ENCODE results near the gene CLPTM1. TPM values are rescaled to one million over a fixed set of nuclear protein-coding genes. Genes with fewer than 3 reads are reported as not detected.

The CLPTM1 gene
- total RNA-seq, 1 experiment from 2014 or later = 102 TPM

GRCh38 chr19:44930088-44930487, 25.1 kb upstream of the CLPTM1 start:
- intact Hi-C loops (cut with micrococcal nuclease) = no loop called here
- RAD21 ChIA-PET (ENCODE audit: low non-redundant PET in 1 of 2, low total read pairs in 2 of 2, uncharacterized antibody in 2 of 2, unreplicated experiment in 2 of 2) = no interaction called here

More at GRCh38 chr19:44930088-44930487, 25.1 kb upstream of the CLPTM1 start:
- Histone ChIP-seq H2AFZ (ENCODE audit: low read depth, low read length, poor library complexity, severe bottlenecking) (no peak overlapping the region), H3K36me3 (ENCODE audit: control insufficient read depth in 1 of 2, insufficient read depth in 2 of 2, low read length in 2 of 2) (no peaks in the 10 kb centered on the region), H3K4me3 (replicated peaks in 1 of 2; ENCODE audit: low read depth in 1 of 2, low read length in 2 of 2) (no peak overlapping the region), H3K4me1 (ENCODE audit: control insufficient read depth in 1 of 2, insufficient read depth in 2 of 2, low read length in 2 of 2) (peaks cover 0 to 14% of the 10 kb centered on the region in 2 experiments; a peak in 3 of 4 replicates), H3K79me2 (ENCODE audit: insufficient read depth, low read length) (no peaks in the 10 kb centered on the region), H3K27me3 (ENCODE audit: insufficient read depth, low read length) (no peaks in the 10 kb centered on the region), H3K4me2 (ENCODE audit: low read length) (no peak overlapping the region), H3K9me3 (ENCODE audit: control insufficient read depth in 1 of 2, insufficient read depth in 1 of 2, low read depth in 1 of 2, low read length in 2 of 2) (no peaks in the 10 kb centered on the region), H3K9me2 (ENCODE audit: insufficient read depth) (no peaks in the 10 kb centered on the region), H3K27ac (ENCODE audit: low read depth, low read length) (no peak overlapping the region), H3K9ac (ENCODE audit: low read length) (no peak overlapping the region), H4K20me1 (ENCODE audit: insufficient read depth) (no peaks in the 10 kb centered on the region)
- TF ChIP-seq ELF1 (IDR thresholded peaks at IDR 0.05; ENCODE audit: borderline replicate concordance, low read depth) (no peak), CBX3 (IDR thresholded peaks at IDR 0.05; ENCODE audit: low read depth) (no peak), MAX (IDR thresholded peaks at IDR 0.05) (no peak), TCF7L2 (IDR thresholded peaks at IDR 0.05; ENCODE audit: borderline replicate concordance, extremely low read depth, insufficient read depth, insufficient read length) (no peak), SRF (IDR thresholded peaks at IDR 0.05; ENCODE audit: low read depth) (no peak), POLR2A (IDR thresholded peaks at IDR 0.05; ENCODE audit: borderline replicate concordance, extremely low read depth, insufficient read depth, insufficient read length) (no peak), REST (IDR thresholded peaks at IDR 0.05; ENCODE audit: low read depth) (no peak), EZH2phosphoT487 (IDR thresholded peaks at IDR 0.05; ENCODE audit: borderline replicate concordance) (no peak), ZBTB33 (IDR thresholded peaks at IDR 0.05; ENCODE audit: extremely low read depth, insufficient replicate concordance, low read length) (no peak), ZNF274 (IDR thresholded peaks at IDR 0.05; ENCODE audit: low read depth, low read length) (no peak), ZFX (IDR thresholded peaks at IDR 0.05) (no peak), POLR2AphosphoS5 (IDR thresholded peaks at IDR 0.05; ENCODE audit: low read depth, low read length) (no peak), SP1 (IDR thresholded peaks at IDR 0.05; ENCODE audit: low read depth) (no peak), RAD21 (IDR thresholded peaks at IDR 0.05; ENCODE audit: low read depth) (no peak), YY1 (IDR thresholded peaks at IDR 0.05; ENCODE audit: extremely low read depth, insufficient replicate concordance, low read depth, low read length) (no peak), EZH2 (IDR thresholded peaks at IDR 0.05) (no peak), JUND (IDR thresholded peaks at IDR 0.05) (no peak), SIN3A (IDR thresholded peaks at IDR 0.05; ENCODE audit: low read depth) (no peak), CTCF (IDR thresholded peaks at IDR 0.05 in 2 of 3, conservative IDR thresholded peaks at IDR 0.05 in 1 of 3; ENCODE audit: borderline replicate concordance in 1 of 3, insufficient read depth in 1 of 3, low read depth in 2 of 3, low read length in 2 of 3) (no peak), EGR1 (IDR thresholded peaks at IDR 0.05; ENCODE audit: low read depth) (no peak)
- ChIA-PET POLR2A (no interaction called here), CTCF (no interaction called here)
- DNase-seq (ENCODE audit: low read depth, low spot score) = no peak
- no peak for ATAC-seq
- no TSS peak for BruUV-seq (replicated peaks)
